Esophagus squamous epithelium (tissue), 5 donors: ENCODE data around the gene ZNF416. TPM values are rescaled to one million over a fixed set of nuclear protein-coding genes. Genes with fewer than 3 reads are reported as not detected.

Experiments used
- DNase-seq: peaks from one replicate; lab custom pipeline; 2025; lab: John Stamatoyannopoulos, UW
- H3K27ac ChIP-seq, 4 donors: fragments of 200-600 bp; sonication (generic); one replicate each; pipeline ENCODE4 v1.5.1; 2016 to 2019; ENCODE audit warnings: mild to moderate bottlenecking in 1 of 4
- H3K27me3 ChIP-seq, 4 donors: fragments of 200-600 bp; sonication (generic); 1 replicate in 3 of 4; 2 replicates in 1 of 4; pipeline versions ENCODE4 v1.5.1 to v1.6.0; 2017 to 2021; ENCODE audit warnings: antibody characterized with exemption in 1 of 4
- H3K36me3 ChIP-seq, 3 donors: fragments of 200-600 bp; sonication (generic); one replicate each; pipeline ENCODE4 v1.5.1; 2016 to 2019
- H3K4me1 ChIP-seq, 3 donors: fragments of 200-600 bp; sonication (generic); one replicate each; pipeline ENCODE4 v1.5.1; 2017 to 2019
- H3K4me3 ChIP-seq, 4 donors: fragments of 200-600 bp; sonication (generic); 1 replicate in 3 of 4; 2 replicates in 1 of 4; pipeline ENCODE4 v1.5.1; 2016 to 2019; ENCODE audit warnings: mild to moderate bottlenecking in 2 of 4, moderate library complexity in 1 of 4
- H3K9me3 ChIP-seq, 3 donors: fragments of 200-600 bp; sonication (generic); one replicate each; pipeline ENCODE4 v1.5.1; 2016 to 2019
- POLR2A ChIP-seq, 4 donors: fragments of 450-650 bp; IDR thresholded peaks; one replicate each; pipeline ENCODE4 v1.6.1; 2017; ENCODE audit warnings: antibody characterized with exemption in 4 of 4, mild to moderate bottlenecking in 4 of 4, moderate library complexity in 3 of 4
- WGBS, 2 donors: methylation state at CpG; one replicate each; pipeline ENCODE4 v1.1.5; 2018; 5-methylcytosine and 5-hydroxymethylcytosine counted together
- intact Hi-C: fragments of 100-400 bp; cut with DNase I; formaldehyde crosslinking; loops from one replicate; pipeline ENCODE4 v1.15.0; 2022
- total RNA-seq, 4 donors: library from RNA; depleted of rRNA; stranded (reverse); fragments of >200 nt; gene quantifications; one replicate each; pipeline ENCODE4 v1.1.0, GENCODE V29; 2016
- TF ChIP-seq, protein P1 (sequence below), 6 experiments: fragments of 450-650 bp in 4 of 6; fragments of 200-600 bp in 2 of 6; sonication (generic) in 2 of 6; IDR thresholded peaks; one replicate each; pipeline ENCODE4 v1.5.1; 2016 to 2019; ENCODE audit warnings: antibody characterized with exemption in 6 of 6, mild to moderate bottlenecking in 4 of 6, moderate library complexity in 4 of 6
- donor health status: DM: yes; HTN: yes; CAD: no.

Gene ZNF416
- total RNA-seq, 4 donors from 2014 or later = 1.6 to 6.5 (median 3.9) TPM

DNA sequence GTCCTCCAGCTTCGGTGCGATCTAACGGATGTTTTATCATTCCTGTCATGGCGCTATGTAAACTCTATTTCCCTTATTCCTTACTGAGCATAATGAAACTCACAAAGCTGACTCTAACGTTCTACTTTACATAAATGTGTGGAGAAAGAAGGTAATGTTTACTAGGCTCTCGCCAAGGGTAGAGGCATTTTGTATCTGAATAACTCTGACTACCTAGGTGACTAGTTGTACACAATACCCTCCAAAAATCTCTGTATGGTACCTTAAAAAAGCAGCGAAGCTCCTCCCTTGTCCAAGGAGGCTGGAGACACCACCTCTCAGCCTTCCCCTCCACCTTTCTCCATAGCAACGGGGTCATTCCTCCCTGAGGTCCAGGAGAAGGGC, 20.7 kb upstream of the ZNF416 start:
- intact Hi-C loops = no loop called here
- Histone ChIP-seq H3K9me3 (peaks cover 0 to 40% (median 16%) of the 10 kb centered on the region in 3 donors), H3K4me1 (peaks cover 10 to 15% (median 11%) of the 10 kb centered on the region in 3 donors), H3K4me3 (peak overlapping the region; percentile 81 to 95 (median 88)), H3K27me3 (no peaks in the 10 kb centered on the region), H3K27ac (peak overlapping the region in 3 of 4 donors; percentile 19 to 62 (median 61)), H3K36me3 (peaks cover 0 to 25% (median 4%) of the 10 kb centered on the region in 3 donors)
- 54 to 59% methylated on average over 8 of the region's 8 CpGs for WGBS, 2 donors
- no peak for DNase-seq
- no peak for TF ChIP-seq POLR2A (IDR thresholded peaks at IDR 0.05)
- TF ChIP-seq, protein P1, sequence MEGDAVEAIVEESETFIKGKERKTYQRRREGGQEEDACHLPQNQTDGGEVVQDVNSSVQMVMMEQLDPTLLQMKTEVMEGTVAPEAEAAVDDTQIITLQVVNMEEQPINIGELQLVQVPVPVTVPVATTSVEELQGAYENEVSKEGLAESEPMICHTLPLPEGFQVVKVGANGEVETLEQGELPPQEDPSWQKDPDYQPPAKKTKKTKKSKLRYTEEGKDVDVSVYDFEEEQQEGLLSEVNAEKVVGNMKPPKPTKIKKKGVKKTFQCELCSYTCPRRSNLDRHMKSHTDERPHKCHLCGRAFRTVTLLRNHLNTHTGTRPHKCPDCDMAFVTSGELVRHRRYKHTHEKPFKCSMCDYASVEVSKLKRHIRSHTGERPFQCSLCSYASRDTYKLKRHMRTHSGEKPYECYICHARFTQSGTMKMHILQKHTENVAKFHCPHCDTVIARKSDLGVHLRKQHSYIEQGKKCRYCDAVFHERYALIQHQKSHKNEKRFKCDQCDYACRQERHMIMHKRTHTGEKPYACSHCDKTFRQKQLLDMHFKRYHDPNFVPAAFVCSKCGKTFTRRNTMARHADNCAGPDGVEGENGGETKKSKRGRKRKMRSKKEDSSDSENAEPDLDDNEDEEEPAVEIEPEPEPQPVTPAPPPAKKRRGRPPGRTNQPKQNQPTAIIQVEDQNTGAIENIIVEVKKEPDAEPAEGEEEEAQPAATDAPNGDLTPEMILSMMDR (IDR thresholded peaks at IDR 0.05) = no peak

- H3K4me3 ChIP-seq = no peak overlapping the region
- H3K4me1 ChIP-seq = peaks cover 12 to 22% (median 13%) of the 10 kb centered on the region in 3 donors
- H3K9me3 ChIP-seq = peaks cover 0 to 98% (median 63%) of the 10 kb centered on the region in 3 donors
- TF ChIP-seq, protein P1 (IDR thresholded peaks at IDR 0.05) = no peak
- TF ChIP-seq POLR2A (IDR thresholded peaks at IDR 0.05) = no peak
- WGBS, 2 donors = 70 to 88% methylated on average over 1 of the region's 1 CpG
- no peak for DNase-seq
- H3K27ac ChIP-seq = no peak overlapping the region
- intact Hi-C loops = no loop called here
- H3K36me3 ChIP-seq = peaks cover 6 to 46% (median 11%) of the 10 kb centered on the region in 3 donors
- H3K27me3 ChIP-seq = no peaks in the 10 kb centered on the region
Observed at GRCh38 chr19:57587529-57587928, 8.8 kb upstream of the ZNF416 start.

GRCh38 chr19:57583521-57584416, 5.1 kb upstream of the ZNF416 start, which contains the start of gene ZIK1:
Gene ZIK1, plus strand, starts transcription at chr19:57584145. Its CDS starts 212 bp downstream, at chr19:57584357.
- H3K27ac ChIP-seq = peak within 1 kb of the TSS in 2 of 4 donors; percentile 24 to 63
- DNase-seq = peak; percentile 51
- peaks cover 13 to 26% (median 16%) of the 10 kb centered on the region in 3 donors for H3K4me1 ChIP-seq
- peak within 1 kb of the TSS; percentile 36 to 74 (median 62) for H3K4me3 ChIP-seq
- intact Hi-C loops = no loop called here
- no peaks in the 10 kb centered on the region for H3K27me3 ChIP-seq
- peak in 1 of 4 donors; percentile 14 for TF ChIP-seq POLR2A (IDR thresholded peaks at IDR 0.05)
- TF ChIP-seq, protein P1 (IDR thresholded peaks at IDR 0.05) = no peak
- peaks cover 0 to 71% (median 25%) of the 10 kb centered on the region in 3 donors for H3K9me3 ChIP-seq
- WGBS, 2 donors = 3 to 10% methylated on average over 26 to 36 of the region's 76 CpGs
- H3K36me3 ChIP-seq = peaks cover 0 to 18% (median 2%) of the 10 kb centered on the region in 3 donors

DNA sequence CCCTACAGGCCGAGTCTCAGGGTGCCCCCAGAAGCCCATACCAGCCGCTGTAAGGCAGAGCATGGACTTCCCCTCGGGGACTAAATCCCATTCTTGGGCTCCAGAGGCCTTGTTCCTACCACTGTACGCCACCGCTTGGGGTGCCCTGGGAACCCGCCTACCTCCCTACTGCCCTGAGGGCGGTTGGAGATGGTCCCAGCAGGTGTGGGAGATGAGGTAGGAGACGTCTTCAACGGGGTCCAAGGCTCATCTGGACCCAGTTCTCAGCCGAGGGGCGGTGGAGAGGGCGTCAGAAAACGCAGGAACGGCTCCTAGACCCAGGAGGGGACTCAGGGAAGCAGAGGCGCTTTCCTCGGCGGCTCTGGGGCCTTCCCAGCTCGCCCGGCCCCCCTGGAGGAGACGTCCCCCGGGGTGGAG, 4.4 kb upstream of the ZNF416 start:
- Histone ChIP-seq H3K9me3 (peaks cover 0 to 64% (median 19%) of the 10 kb centered on the region in 3 donors), H3K4me3 (peak overlapping the region; percentile 36 to 74 (median 62)), H3K27me3 (no peaks in the 10 kb centered on the region), H3K36me3 (peaks cover 0 to 11% (median 0%) of the 10 kb centered on the region in 3 donors), H3K27ac (no peak overlapping the region), H3K4me1 (peaks cover 13 to 29% (median 19%) of the 10 kb centered on the region in 3 donors)
- TF ChIP-seq, protein P1 (IDR thresholded peaks at IDR 0.05) = no peak
- no peak for TF ChIP-seq POLR2A (IDR thresholded peaks at IDR 0.05)
- WGBS, 2 donors = 47% methylated on average over 16 of the region's 21 CpGs; no CpG with 5 or more reads in 1 of the 2 donors
- intact Hi-C loops = no loop called here
- DNase-seq = no peak

DNA sequence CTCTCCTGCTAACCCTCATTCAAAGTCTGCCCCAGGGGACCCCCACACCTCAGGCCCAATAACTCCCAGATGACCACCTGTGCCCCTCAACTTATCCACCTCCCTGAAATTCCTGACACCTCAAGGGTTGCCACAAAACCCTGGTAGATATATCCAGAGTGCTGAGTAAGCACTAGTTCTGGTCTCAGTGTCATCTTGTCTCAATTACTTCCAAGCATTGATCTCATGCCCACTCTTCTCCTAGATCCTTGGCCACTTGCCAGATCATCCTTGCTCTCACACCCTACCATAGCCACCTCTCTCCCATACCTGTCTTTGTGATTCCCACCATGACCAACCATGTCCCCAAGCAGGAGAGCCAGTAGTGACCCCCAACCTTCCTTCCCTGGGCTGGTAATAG, 2.0 kb downstream of the ZNF416 start:
- Histone ChIP-seq H3K27me3 (no peaks in the 10 kb centered on the region), H3K9me3 (peaks cover 0 to 66% (median 57%) of the 10 kb centered on the region in 3 donors), H3K4me3 (no peak overlapping the region), H3K27ac (no peak overlapping the region), H3K36me3 (peaks cover 32 to 57% (median 35%) of the 10 kb centered on the region in 3 donors), H3K4me1 (peaks cover 6 to 17% (median 13%) of the 10 kb centered on the region in 3 donors)
- no peak for DNase-seq
- TF ChIP-seq POLR2A (IDR thresholded peaks at IDR 0.05) = no peak
- TF ChIP-seq, protein P1 (IDR thresholded peaks at IDR 0.05) = no peak
- intact Hi-C loops = no loop called here
